ENCODE measurements around the gene RNF4.
"Not testable (repeated sequence)": the region's sequence is repeated elsewhere in the genome, so short reads cannot be mapped to it uniquely, and the experiment has no call there.

RNF4 gene

DNA sequence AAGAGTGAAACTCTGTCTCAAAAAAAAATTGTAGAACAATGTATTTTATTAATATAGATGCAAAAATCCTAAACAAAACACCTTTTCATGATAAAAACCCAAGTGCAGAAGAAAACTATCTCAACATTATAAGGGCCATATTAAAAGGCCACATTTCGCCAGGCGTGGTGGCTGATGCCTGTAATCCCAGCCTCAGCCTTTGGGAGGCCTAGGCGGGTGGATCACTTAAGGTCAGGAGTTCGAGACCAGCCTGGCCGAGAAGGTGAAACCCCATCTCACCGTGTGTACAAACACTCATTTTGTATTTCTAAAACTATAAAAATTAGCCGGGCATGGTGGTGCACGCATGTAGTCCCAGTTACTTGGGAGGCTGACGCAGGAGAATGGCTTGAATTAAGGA is 57.7 kb downstream of the RNF4 start:
- DNase-seq (ENCODE audit: low spot score): no peak

DNA sequence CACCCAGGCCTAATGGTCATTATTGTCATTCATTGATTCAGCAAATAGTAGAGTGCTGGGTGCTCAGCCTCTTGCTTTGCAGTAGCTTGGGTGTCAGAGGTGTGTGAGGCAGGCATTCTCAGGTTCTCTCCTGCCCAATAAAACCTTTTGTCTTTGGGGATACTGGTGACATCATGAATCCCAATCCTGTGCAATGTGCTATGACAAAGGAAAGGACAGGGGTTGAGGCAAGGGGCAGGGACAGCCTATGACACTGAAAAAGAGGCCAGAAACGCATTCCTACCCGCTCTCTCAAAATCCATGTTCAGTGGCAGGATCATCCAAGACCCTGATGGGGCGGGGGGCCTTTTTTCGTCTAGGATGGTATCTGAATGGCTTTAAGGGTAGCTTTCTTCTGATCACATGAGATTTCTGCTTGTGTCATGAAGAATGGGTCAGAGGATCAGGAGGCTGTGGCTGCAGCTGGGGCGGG is 66.0 kb downstream of the RNF4 start:
- peak; percentile 35 for DNase-seq (ENCODE audit: low spot score)

- peak; percentile 69 for DNase-seq (ENCODE audit: low spot score)
These were observed 66.7 kb downstream of the RNF4 start for GRCh38 chr4:2535376-2536192.

DNA sequence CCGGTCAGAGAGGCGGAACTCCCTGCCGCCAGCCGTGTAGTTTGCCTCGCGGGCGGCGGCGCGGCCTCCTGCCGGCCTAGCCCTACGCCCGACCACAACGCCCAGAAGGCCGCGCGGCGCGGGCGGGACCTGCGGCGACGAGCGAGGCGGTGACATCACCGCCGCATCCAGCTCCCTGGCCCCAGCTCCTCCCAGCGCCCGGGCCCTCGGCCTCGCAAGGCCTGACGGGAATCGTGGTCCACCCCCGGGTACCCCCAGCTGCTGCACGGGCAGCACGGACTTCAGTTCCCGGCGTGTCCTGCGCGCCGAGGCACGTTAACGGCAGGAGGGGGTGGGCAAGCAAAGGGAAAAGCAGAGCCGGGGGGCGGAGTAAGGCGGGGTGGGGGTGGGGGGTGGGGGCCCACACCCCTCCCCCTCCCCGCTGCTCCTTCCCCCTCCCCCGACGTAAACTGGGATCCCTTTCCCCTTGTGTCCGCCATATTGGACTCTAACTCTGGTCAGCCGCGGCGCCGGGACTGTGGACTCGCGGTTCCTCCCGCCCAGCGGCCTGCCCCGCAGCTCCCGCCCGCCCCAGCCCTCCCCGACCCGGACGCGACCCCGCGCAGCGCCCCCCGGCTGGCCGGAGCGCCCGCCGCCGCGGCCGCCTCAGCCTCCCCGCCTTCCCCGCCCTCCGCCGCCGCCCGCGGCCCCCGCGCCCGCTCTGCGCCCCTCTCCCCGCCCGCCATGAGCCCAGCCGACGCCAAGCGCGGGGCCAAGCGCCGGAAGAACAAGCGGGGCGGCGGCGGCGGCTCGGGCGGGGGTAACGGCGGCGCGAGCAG is 67.5 kb downstream of the RNF4 start, which contains the start of gene FAM193A:
Gene FAM193A (plus strand): TSS at position 455 of the 818 bp plus-strand sequence. CDS start 269 bp downstream, at position 724.
- peak; percentile 98 for DNase-seq (ENCODE audit: low spot score)

DNA sequence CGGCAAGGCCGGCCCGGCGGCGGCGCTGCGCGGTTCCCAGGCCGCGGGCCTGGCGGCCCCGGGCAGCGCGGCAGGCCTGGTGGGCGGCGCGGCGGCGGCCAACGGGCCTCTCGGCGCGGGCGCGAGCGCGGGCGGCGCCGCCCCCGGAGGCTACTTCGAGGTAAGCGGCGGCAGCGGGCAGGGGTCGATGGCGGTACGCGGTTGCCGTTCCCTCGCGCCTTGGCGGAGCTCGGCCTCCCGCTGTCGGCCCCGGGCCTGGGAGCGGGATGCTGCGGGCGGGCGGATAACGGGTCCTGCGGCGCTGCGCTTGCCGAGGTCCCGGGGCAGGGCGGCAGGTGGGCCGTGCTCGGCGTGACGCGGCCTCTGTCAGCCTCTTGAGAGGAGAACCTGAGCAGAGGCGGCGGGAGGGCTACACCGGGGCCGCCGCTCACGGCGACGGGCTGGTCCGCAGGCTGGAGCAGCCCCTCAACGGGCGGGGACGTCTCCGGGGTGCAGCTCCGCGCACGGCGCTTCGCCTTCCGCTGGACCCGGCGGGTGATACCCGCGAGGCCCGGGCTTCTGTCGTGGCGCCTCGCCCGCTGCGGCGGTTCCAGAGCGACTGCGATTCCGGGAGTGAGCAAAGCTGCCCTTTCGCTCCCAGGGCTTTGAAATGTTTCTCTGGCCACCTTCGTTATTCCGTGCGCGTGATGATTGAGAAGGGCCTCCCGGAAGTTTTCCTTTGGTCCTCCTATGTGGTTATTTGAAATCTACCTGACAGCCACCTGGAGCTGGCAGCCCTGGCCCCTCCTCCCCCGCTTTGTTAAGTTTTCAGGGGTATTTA is 68.3 kb downstream of the RNF4 start:
- peak; percentile 22 for DNase-seq (ENCODE audit: low spot score)

DNA sequence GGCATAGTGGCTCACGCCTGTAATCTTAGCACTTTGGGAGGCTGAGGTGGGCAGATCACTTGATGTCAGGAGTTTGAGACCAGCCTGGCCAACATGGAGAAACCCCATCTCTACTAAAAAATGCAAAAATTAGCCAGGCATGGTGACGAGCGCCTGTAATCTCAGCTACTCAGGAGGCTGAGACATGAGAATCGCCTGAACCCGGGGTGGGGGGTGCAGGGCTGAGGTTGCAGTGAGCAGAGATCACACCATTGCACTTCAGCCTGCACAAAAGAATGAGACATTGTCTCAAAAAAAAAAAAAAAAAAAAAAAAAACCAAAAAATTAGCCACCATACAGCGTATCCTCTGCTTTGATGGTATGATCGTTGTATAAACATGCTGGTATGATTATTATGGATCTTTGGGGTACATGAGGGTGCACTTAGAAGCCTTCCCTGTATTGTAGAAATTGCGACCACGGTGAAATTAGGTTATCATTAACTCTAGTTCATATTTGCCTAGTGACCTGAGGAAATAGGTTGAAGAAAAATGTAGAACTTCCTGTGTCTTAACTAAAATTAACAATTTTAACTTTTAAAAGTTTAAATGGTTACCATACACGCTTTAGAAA is 74.8 kb downstream of the RNF4 start:
- DNase-seq (ENCODE audit: low spot score): not testable (repeated sequence)

- no peak for DNase-seq (ENCODE audit: low spot score)
These were observed 76.6 kb downstream of the RNF4 start for GRCh38 chr4:2545321-2546013.

DNA sequence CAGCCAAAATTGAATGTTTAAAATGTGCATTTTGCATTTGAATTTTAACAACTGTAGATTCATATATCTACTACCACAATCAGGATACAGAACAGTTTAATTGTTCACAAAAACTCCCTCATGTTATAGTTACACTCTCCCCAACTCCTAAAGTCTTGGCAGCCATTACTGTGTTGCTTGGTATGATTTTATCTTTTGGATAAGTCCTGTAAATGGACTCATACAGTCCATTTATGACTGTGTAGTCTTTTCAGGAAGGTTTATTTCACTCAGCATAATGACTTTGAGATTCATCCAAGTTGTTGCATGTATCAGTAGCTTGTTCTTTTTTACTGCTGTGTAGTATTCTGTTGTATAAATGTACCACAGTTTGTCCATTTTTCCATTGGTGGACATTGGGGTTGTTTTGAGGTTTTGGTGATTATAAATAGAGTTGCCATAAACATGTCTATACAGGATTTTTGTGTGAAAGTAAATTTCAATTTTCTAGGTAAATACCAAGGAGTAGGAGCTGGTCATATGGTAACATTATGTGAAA is 77.4 kb downstream of the RNF4 start:
- no peak for DNase-seq (ENCODE audit: low spot score)

DNA sequence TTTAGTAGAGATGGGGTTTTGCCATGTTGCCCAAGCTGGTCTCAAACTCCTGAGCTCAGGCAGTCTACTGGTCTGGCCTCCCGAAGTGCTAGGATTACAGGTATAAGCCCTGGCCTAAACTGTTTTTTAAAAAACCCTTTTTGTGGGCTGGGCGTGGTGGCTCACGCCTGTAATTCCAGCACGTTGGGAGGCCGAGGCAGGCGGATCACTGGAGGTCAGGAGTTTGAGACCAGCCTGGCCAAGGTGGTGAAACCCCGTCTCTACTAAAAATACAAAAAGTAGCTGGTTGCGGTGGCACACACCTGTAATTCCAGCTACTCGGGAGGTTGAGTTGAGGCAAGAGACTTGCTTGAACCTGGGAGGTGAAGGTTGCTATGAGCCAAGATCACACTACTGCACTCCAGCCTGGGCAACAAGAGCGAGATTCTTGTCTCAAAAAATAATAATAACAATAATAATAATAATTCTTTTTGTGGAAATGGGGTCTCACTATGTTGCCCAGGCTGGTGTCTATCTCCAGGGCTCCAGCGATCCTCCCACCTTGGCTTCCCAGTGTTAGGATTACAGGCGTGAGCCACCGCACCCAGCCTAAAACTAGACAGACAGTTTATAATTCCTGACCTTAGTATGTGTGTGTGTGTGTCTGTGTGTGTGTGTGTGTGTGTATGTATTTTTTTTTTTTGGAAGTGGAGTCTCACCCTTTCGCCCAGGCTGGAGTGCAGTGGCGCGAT is 78.2 kb downstream of the RNF4 start:
- DNase-seq (ENCODE audit: low spot score): not testable (repeated sequence)

- DNase-seq (ENCODE audit: low spot score): no peak
These were observed 82.2 kb downstream of the RNF4 start for GRCh38 chr4:2551118-2551517.

DNA sequence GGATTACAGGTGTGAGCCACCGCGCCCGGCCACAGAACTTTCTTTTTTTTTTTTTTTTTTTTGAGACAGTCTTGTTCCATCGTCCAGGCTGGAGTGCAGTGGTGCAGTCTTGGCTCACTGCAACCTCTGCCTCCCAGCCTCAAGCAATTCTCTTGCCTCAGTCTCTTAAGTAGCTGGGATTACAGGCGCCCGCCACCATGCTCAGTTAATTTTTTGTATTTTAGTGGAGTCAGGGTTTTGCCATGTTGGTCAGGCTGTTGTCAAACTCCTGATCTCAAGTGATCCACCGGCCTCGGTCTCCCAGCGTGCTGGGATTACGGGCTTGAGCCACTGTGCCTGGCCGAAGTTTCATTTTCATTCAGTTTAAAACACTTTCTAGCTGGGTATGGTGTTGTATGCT is 83.9 kb downstream of the RNF4 start:
- no peak for DNase-seq (ENCODE audit: low spot score)

DNA sequence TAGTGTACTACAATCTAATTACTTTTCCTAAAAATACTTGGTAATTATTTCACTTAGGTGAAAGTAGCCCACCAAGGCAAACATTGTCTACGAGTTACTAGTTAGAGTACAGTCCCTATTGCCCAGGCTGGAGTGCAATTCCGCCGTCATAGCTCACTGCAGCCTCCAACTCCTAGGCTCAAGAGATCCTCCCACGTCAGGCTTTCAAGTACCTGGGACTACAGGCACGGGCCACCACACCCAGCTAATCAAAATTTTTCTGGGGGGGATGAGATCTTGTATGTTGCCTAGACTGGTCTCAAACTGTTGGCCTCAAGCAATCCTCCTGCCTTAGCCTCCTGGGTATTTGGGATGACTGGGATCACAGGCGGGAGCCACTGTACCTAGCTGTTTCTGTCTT is 89.4 kb downstream of the RNF4 start:
- no peak for DNase-seq (ENCODE audit: low spot score)

DNA sequence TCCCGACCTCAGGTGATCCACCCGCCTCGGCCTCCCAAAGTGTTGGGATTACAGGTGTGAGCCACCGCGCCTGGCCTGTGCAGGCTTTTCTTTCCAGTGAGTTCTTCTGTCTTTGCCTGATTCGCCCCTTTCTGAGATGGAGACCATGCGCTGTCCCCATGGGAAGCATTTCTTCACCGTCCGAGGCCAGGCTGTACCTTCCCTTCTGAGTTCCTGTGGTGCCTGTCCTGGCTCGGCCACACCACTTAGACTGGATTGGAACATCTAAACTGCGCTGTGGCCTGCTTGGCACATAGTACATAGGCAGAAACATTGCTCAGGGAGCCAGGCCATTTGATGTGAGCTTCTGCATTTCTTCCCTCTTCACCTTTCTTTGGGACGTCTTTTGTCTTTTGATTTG is 91.3 kb downstream of the RNF4 start:
- no peak for DNase-seq (ENCODE audit: low spot score)

Measured in SK-N-DZ (cell line).